ENCODE data around the gene AMY2B.

DNA sequence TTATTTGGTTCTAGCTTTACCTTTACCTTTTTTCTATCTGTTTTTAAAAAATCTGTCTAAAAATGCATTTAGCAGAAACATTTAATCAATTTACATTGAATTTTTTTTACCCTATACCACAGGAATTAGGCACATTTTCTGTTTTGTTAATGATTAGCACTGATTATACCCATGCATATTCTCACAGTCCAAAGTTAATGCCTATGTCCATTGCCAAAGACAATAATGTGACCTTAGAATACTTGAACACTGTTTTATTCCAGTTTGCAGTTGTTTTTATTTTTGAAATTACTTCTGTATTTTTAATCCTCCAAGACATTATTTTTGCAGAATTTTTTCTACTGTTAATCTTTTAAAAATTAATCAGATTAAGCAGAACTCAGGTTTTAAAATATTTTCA lies 11.0 kb upstream of the AMY2B start:
- TF ChIP-seq EZH2 (IDR thresholded peaks at IDR 0.05; ENCODE audit: low read depth) (no peak), CTCF (conservative IDR thresholded peaks at IDR 0.05) (no peak)

Measured in PC-9 (cell line).